NCI-H510A treated with DMSO at 0.1 percent for 48 hours (cell line): ENCODE measurements around the gene RIPK4.

ENCODE experiments used
- DNase-seq: peaks from one replicate; lab custom pipeline; 2025; lab: John Stamatoyannopoulos, UW

Gene RIPK4

GRCh38 chr21:41753006-41753898 lies 13.6 kb downstream of the RIPK4 start:
- DNase-seq: no peak

- DNase-seq: peak; percentile 47
These were observed 14.6 kb downstream of the RIPK4 start for GRCh38 chr21:41752231-41752681.

- DNase-seq: peak; percentile 95
These were observed 15.2 kb downstream of the RIPK4 start for GRCh38 chr21:41751611-41752011.

DNA sequence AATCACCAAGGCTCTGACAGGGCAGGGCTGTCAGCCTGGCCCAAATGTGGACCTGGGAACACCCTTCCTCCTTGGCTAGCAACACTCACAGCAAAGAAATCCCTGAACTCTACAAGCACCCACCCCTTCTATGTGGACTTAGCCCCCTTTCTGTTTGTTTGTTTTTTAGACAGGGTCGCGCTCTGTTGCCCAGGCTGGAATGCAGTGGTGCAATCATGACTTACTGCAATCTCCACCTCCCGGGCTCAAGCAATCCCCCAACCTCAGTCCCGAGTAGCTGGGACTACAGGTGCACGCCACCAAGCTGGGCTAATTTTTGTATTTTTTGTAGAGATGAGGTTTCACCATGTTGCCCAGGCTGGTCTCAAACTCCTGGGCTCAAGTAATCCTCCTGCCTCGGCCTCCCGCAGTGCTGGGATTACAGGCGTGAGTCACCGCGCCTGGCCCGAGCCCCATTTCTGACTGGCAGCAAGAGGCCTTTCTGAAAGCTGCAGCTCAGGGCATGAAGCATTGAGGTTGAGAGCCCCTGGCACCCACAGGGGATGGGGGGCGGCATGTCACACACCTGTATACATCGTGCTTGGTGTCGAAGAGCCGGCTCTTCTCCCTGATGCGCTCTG lies 16.2 kb downstream of the RIPK4 start:
- no peak for DNase-seq

DNA sequence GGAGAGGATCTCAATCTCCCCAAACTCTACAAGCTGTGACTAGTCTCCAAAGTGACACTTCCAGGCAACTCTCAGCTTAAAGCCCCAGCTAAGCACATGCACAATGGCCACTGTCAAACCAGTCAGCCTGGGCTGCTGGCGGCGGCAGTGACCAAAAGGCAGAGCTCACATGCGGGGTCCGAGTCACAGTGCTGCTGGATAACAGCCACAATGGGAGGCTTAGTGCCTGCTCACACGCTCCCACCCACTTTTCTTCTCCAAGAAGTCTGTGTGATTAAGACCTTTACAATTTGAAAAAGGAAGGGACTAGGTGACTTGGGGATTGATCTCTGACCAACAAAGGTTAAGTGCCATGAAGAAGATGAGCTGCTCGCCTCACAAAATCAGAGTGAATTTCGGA lies 16.8 kb downstream of the RIPK4 start:
- DNase-seq: no peak

GRCh38 chr21:41749286-41749685 lies 17.6 kb downstream of the RIPK4 start:
- DNase-seq: no peak

DNA sequence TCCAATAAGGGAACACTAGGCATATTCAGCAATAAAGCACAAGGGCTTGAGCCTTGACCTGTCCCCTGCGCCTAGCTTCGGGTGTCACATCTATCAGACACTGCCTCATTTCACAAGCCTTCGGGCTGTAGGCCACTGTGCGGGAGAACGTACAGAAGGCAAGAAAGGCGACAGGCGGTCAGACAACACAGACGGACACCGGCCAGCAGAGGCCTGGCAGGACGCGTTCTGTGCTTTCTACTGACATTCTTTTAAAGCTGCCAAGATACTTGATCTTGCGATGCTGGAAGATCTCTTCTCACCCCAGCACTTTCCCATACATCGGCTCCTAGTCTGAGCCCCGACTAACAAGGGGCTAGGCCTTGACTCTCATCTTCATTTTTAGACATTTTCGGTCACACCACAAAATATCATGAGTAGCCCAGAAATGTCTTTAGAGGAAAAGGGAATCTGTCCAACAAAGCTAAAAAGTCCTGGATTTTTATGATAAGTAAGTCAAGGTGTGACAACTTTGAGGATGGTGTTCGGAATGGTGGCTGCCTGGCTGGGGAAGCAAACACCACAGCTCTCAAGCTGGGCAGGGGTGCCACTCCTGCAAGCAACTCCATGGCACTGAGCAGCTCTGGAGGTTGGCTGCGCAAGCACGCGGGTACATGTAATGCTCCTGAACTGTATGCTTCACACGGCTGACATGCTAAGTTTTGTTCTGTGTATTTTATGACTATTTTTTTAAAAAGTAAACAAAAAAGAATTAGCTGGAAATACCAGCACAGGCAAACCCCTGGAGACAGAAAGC lies 18.7 kb downstream of the RIPK4 start:
- no peak for DNase-seq

- DNase-seq: no peak
These were observed 20.2 kb downstream of the RIPK4 start for GRCh38 chr21:41746744-41747006.

GRCh38 chr21:41745971-41746743 lies 20.7 kb downstream of the RIPK4 start:
- DNase-seq: no peak

GRCh38 chr21:41745026-41745820 lies 21.6 kb downstream of the RIPK4 start:
- no peak for DNase-seq

DNA sequence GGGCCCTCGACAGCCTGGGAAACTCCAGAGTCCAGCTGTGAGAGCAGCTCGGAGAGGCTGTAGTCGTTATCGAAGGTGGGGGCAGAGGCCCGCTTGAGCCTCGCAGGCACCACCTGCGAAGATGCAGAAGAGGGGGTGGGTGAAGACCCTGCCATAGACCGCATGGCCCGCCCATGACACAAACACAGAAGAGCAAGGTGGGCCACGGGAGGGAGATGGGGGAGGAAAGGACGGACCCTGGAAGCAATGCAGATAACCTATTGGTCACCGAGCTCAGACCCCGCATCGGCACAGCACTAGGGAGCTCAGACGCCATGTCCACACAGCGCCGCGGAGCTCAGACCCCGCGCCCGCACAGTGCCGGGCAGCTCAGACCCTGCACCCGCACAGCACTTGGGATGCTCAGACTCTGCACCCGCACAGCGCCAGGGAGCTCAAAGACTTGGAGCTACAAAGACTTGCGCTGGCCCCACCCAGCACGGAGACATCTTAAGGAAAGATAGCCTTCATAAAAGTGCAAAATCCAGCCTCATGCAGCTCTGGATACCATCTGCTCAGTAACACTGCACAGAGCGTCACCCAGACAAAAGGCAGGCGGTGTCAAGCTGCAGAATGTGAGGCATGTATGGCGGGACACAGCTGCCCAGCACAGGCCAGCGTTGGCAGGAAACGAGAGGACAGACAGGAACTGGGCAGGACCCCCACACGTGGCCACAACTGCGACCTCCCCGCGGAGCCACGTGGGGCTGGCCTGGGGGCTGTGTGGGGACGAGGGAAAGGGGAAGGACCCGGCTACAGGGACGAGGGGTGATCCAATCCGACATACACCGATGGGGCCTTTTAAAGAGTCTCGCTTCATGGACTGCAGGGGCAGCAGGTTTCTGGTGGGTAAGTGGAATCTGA lies 22.6 kb downstream of the RIPK4 start:
- no peak for DNase-seq

DNA sequence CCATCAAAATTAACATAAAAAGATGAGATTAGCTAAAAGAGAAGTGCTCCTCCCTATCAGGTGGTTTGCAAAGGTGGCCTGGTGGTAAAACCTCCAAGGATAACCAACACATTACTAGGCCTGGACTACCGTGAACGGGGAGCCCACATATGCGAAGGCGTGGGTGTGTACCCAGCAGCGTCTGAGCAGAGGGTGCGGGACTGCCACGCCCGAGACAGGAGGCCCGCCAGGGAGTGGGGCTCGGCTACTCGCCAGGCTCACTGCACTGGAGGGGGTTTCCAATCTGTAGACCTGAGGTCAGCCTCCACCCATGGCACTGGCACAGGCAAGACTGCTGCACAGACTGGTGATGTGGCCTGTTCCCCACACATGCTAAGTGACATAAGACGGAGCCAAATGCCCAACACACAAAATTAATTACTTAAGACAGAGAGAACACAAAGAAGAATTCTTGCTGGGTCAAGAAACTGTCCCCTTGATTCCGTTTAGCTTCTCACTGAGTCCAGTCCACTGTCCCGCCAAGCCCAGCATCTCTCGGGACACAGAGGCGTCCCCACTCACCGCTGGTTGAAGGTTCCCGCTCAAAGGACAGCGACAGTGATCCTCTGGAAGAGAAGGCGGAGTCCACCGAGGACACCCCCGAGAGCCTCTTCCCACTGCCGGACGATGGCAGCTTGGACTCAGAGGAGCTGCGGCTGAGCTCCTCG lies 23.4 kb downstream of the RIPK4 start:
- DNase-seq: no peak

DNA sequence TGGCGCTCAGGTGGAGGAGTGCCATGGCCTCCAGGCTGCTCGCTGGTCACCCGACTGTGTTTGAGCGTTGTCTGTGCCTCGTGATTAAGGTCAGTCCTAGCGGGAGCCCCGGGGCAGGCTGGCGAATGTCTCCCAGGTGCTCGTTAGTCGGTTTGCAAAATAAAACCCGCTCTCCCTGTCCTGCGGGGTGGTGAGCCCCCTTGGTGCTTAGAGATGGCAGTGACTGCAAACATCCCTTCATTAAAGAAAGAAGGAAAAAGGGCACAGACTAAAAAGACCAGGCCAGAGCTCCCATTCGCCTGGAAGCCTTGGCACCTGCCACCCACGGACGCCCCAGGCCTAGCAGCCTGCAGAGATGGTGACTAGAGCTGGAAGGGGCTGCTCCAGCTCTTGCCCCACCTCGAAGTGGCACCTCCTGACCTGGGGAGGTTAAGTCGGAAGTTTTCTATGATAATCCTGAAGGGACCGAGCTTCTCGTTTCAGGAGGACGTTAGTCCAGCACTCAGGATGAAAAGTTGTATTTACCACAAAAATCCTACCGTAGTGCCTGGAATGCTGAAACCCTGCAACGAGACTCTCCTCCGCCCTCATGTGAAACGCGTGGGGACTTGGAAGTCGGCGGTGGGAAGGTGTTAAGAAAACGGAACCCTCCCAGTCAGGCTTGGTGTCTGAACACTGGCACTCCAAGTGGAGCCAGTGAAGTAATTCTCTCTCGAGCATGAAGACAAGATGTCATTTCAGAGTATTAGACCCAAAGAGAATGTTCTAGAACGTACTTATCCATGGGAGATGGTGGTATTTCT lies 24.6 kb downstream of the RIPK4 start:
- DNase-seq: no peak

DNA sequence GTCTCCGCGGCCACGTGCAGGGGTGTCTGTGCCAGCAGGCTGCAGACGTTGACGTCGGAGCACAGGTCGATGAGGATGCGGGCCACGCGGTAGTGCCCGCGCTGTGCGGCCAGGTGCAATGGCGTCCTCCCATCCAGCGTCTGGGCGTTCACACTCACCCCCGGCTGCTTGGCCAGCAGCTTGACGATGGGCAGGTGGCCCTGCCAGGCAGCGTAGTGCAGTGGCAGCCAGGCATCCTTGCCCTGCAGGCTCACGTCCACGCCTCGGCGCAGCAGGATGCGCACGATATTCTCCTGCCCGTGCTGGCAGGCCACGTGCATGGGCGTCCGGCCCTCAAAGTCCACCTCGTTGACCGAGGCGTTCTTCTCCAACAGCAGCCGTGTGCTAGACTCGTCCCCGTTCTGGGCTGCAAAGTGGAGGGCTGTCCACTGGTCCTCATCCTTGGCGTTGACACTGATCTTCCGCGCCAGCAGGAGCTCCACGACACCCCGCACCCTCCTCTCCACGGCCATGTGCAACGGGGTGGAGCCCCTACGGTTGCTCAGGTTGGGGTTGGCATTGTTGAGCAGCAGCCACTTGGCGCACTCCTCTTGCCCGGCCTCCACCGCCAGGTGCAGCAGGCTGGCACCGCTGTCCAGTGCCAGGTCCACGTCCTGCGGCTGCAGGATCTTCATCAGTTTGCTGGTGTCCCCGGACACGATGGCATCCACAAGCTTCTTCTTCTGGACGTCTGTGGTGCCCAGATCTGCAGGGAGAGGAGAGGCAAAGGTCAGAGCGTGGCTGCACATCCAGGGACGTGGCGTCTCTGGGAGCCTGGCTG lies 25.4 kb downstream of the RIPK4 start:
- no peak for DNase-seq

DNA sequence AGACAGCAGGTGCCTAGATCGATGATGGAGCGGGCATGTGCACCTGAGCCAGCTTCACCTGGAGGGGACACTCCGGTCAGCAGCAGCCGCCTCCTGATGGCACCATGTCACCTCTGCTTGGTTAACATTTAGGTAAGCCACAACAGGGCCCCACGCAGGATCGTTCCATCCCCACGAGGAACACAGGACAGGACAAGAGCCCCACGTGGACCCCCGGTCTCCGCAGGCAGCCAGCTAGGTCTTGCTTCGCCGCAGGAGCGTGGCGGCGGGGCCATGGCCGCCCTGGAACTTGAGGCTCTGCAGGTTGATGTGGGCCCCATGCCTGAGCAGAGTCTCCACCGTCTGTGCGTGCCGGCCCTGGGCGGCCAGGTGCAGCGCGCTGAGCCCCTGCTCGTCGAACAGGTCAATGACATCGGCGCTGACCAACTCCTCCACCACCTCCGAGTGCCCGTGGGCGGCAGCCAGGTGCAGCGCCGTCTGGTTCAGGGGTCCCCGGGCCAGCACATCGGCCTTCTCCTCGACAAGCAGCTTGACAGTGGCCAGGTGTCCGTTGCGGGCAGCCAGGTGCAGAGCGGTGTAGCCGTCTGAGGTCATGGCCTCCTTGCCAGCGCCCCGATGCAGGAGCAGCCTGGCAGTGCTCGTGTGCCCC lies 26.1 kb downstream of the RIPK4 start:
- no peak for DNase-seq

DNA sequence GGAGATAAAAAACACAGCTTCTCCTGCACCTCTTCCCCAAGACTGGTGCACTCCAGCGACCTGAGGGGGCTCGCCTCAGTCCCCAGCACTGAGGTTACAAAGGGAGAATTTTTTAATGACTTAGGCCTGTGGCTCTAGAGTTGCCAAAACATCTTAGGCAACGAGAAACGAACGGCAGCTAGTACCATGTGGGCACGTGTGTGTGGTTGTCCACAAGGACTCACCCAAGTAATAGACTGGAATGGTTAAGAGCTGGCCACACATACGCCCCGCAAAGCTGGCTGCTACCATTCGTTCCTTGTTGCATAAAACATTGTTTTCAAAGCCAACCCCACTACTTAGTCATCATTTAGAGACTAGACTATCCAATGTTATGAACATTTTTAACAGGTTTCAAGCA lies 26.9 kb downstream of the RIPK4 start:
- DNase-seq: no peak

DNA sequence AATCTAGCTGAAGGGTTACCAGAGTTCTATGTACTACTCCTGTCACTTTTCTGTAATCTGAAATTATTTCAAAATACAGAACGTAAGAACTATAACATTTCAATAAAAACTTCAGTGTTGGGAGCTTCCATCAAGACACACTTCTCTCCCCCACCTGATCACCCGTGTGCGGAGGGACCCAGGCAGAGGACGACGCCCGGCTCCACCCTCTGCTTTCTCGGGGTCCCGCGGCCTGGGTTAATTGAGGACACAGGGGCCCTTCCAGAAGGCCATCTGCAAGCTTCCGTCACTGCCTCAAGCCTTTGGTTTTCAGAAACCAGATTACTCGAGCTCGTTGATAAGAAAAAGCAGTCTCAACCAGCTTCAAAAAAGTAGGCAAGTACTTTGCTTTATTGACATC lies 27.8 kb downstream of the RIPK4 start:
- no peak for DNase-seq
